Thyroid gland (tissue), 4 donors: Measurements from ENCODE around the gene SLC39A10.

Source experiments
- CTCF ChIP-seq, 6 experiments: fragments of 200-600 bp in 3 of 6; fragments of 450-650 bp in 3 of 6; sonication (generic) in 3 of 6; IDR thresholded peaks; one replicate each; pipeline ENCODE4 v1.5.1; 2016 to 2019; ENCODE audit warnings: antibody characterized with exemption in 6 of 6, mild to moderate bottlenecking in 2 of 6, inconsistent platforms in 1 of 6, moderate library complexity in 1 of 6
- POLR2A ChIP-seq, 2 donors: fragments of 450-650 bp; IDR thresholded peaks; one replicate each; pipeline ENCODE4 v1.6.1; 2017; ENCODE audit warnings: antibody characterized with exemption in 2 of 2, mild to moderate bottlenecking in 2 of 2, moderate library complexity in 1 of 2

DNA sequence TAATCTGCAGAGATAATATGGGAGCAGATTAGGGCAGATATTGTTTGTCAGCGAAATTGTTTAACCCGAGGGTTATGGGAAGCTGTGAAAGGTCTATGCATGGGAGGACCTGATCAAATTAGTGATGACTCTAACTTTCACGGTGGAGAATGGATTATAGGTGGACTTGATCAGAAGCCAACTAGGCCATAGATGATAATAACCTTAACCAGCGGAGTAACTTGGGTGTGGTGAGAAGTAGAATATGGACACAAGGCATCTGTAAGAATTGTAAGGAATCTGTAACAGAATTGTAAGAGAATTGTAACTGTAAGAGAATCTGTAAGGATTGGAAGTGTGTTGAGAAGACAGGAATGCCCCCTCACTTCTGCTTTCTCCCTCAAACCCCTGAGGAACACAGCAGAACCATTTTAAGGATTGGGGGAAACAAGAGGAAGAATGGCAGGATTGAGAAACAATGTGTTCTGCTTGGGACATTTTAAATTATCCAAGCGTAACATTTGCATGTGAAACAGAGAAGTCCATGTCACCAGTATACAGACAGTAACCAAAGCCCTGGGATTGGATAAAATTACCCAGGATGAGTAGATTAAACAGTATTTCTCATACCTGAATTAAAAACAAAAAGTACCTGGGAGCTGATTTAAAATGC, 14.9 kb upstream of the SLC39A10 start:
- TF ChIP-seq CTCF (IDR thresholded peaks at IDR 0.05) (no peak), POLR2A (IDR thresholded peaks at IDR 0.05) (no peak)
